Bronchial epithelial cell (primary cell): ENCODE data around the gene UCKL1. TPM values are rescaled to one million over a fixed set of nuclear protein-coding genes. Genes with fewer than 3 reads are reported as not detected.
"Not testable (repeated sequence)": the region's sequence is repeated elsewhere in the genome, so short reads cannot be mapped to it uniquely, and the experiment has no call there.

Source experiments
- DNase-seq: peaks from one replicate; pipeline ENCODE4 v3.0.0-alpha.2; 2010; ENCODE audit warnings: low read depth
- FAIRE-seq: peaks from 2 replicates; lab custom pipeline; 2011; peaks lifted over from hg19 to GRCh38; lab: Jason Lieb, UNC
- H3K27me3 ChIP-seq: 2 replicates; pipeline ENCODE4 v1.5.1; 2011; ENCODE audit warnings: low read length; ENCODE audit not compliant: control insufficient read depth, insufficient read depth
- H3K36me3 ChIP-seq: 2 replicates; pipeline ENCODE4 v1.5.1; 2011; ENCODE audit warnings: low read length; ENCODE audit not compliant: control insufficient read depth, insufficient read depth
- H3K4me3 ChIP-seq: 2 replicates; pipeline ENCODE4 v1.5.1; 2011; ENCODE audit warnings: mild to moderate bottlenecking, low read depth, low read length, control low read depth
- CTCF ChIP-seq: IDR thresholded peaks from 2 replicates; pipeline ENCODE4 v1.5.1; 2011; ENCODE audit warnings: mild to moderate bottlenecking, moderate library complexity, low read length, control low read depth, inconsistent platforms; ENCODE audit not compliant: insufficient read depth, severe bottlenecking
- total RNA-seq: library from RNA; depleted of rRNA; stranded (reverse); fragments of >200 nt; gene quantifications from 2 replicates; pipeline ENCODE4 v1.2.1, GENCODE V29; 2014

UCKL1 gene
- total RNA-seq, 1 donor from 2014 or later: 19.0 TPM

- Histone ChIP-seq H3K4me3 (no peak overlapping the region), H3K36me3 (peaks cover 12% of the 10 kb centered on the region), H3K27me3 (no peaks in the 10 kb centered on the region)
- DNase-seq (no peak), FAIRE-seq (no peak)
- no peak for TF ChIP-seq CTCF
Observed at GRCh38 chr20:63924241-63924640, 32.0 kb downstream of the UCKL1 start.

DNA sequence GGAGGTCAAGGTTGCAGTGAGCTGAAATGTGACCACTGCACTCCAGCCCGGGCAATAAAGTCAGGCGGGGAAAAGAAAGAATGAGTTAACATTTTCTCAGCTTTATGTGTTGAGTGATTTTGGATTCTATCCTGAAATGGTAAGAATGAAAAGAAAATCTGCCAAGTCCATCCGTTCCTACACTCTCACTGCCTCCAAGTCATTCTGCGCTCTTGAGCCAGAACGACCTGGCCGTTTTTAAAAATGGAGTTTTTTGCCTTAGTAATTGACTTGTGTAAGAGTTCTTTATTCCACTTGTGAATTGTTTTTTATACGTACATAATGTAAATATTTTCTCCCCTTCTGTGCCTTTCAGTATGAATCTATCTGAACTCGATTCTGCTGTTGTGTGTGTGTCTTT is 32.6 kb downstream of the UCKL1 start:
- FAIRE-seq: no peak

DNA sequence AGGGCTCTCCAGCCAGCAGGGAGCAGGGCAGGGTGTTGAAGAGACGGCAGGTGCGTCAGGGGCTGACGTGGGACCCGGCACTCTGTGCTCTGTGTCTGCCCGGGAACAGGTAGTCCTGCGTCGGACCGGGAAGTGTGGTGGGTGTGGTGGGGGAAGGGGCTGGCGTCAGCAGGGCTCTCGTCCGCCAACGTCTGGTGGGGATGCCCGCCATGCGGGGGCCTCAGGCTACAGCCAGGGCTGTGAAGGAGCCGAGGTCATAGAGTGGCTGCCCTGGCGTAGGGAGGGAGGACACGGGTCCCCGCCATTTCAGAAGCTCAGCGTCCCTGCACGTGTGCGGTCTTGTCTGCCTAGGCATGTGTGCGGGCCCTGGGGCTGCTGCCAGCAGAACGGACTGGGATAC is 36.0 kb downstream of the UCKL1 start:
- H3K36me3 ChIP-seq: peaks cover 6% of the 10 kb centered on the region
- H3K4me3 ChIP-seq: no peak overlapping the region
- DNase-seq (no peak), FAIRE-seq (no peak)
- H3K27me3 ChIP-seq: no peaks in the 10 kb centered on the region
- TF ChIP-seq CTCF: no peak

More for the DNA sequence above, 32.6 kb downstream of the UCKL1 start:
- H3K4me3 ChIP-seq: no peak overlapping the region
- DNase-seq: no peak
- TF ChIP-seq CTCF: no peak
- no peaks in the 10 kb centered on the region for H3K27me3 ChIP-seq
- peaks cover 9% of the 10 kb centered on the region for H3K36me3 ChIP-seq

- Histone ChIP-seq H3K27me3 (no peaks in the 10 kb centered on the region), H3K36me3 (peaks cover 5% of the 10 kb centered on the region), H3K4me3 (no peak overlapping the region)
- DNase-seq (no peak), FAIRE-seq (no peak)
- no peak for TF ChIP-seq CTCF
Observed at GRCh38 chr20:63919130-63919529, 37.1 kb downstream of the UCKL1 start.

DNA sequence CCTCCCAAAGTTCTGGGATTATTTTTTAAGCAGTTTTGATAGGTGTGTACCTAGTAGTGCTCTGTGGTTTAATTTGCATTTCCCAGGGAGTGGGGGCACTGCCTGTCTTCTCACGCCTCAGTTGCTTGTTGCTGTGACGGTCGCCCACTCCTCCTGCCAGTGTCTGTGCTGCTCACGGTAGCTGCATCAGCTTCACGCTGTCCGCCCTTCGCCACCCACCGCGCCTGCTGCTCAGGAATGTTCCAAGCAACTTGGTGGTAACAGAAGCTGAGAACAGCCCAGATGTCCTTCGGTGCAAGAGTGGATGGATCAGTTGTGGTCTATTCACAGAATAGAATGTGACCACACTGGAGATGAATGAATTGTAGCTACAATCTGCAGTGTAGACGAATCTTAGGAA is 38.4 kb downstream of the UCKL1 start:
- DNase-seq (no peak), FAIRE-seq (no peak)
- Histone ChIP-seq H3K36me3 (peaks cover 7% of the 10 kb centered on the region), H3K4me3 (no peak overlapping the region), H3K27me3 (no peaks in the 10 kb centered on the region)
- TF ChIP-seq CTCF: no peak

DNA sequence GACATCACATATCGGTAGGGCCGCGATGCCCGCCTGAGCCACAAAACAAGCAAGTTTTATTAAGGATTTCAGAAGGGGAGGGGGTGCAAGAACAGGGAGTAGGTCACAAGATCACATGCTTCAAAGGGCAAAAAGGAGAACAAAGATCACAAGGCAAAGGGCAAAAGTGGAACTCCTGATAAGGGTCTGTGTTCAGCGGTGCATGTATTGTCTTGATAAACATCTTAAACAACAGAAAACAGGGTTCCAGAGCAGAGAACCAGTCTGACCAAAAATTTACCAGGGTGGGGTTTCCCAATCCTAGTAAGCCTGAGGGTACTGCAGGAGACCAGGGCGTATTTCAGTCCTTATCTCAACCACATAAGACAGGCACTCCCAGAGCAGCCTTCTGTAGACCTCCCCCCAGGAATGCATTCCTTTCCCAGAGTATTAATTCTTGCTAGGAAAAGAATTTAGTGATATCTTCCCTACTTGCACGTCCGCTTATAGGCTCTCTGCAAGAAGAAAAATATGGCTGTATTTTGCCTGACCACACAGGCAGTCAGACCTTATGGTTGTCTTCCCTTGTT is 39.8 kb downstream of the UCKL1 start:
- H3K36me3 ChIP-seq, DNase-seq, FAIRE-seq, H3K27me3 ChIP-seq, H3K4me3 ChIP-seq: not testable (repeated sequence)
